ENCODE data around the gene ANKS4B.
A peak's percentile ranks its signal among the peaks of the same experiment; 100 is the strongest.

ANKS4B gene

DNA sequence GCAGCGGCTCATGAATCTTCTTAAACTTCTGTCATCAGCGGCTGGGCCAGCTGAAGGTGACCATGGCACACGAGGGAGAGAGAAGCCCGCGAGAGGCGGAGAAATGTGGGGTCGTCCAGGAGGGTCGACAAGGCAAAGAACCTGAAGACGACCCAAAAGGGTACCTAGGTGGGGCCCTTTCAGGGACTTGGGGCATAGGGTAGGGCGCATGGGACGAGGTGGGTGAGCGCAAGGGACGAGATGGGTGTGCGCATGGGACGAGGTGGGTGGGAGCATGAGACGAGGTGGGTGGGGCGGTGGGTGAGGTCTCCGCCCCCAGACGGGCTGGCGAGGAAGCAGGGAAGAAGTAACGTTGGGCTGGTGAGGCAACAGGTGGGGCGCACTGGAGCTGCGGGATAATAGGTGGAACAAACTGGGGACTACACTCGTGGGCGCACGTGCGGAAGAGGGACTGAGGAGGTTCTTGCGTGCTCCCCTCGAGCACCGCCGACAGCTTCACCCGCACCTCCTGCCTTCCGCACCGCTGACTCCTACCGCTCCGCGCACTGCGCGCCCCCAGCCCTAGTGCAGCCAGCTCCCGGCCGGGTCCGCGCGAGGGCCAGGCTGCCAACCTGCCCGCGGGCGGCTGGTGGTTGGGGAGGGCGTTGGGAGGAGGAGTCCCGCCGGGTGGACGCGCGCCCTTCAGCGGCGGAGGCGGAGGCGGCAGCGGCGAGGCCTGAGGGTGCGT lies 67.8 kb downstream of the ANKS4B start:
- peak; percentile 18 for DNase-seq

GRCh38 chr16:21301895-21302291 lies 68.4 kb downstream of the ANKS4B start:
- DNase-seq: no peak

DNA sequence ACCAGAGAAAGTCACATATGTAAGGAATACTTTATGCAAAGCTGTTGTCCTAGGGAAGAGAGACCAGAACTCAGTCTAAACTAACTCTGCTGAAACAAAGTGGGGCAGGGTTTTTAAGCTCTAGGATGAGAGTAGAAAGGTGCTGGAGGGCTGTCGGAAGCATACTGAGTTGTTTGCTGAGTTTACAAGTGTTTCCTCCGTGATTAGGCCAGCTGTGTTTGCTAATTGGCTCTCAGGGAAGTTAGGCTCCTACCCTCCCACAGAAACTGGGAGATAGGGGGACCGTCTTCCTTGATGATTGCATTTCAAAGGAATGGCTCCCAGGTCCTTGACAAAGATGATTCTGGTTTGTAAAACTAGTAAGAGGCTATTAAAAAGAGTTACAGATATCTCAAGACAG lies 69.0 kb downstream of the ANKS4B start:
- no peak for DNase-seq

- no peak for DNase-seq
Measured at GRCh38 chr16:21302898-21303528, 69.5 kb downstream of the ANKS4B start.
